ENCODE results near the gene PRPS1.

- TF ChIP-seq SNAI2 (CRISPR knock-in tag; IDR thresholded peaks at IDR 0.05), result no peak
- no peak for TF ChIP-seq RARB (CRISPR knock-in tag; IDR thresholded peaks at IDR 0.05)
- TF ChIP-seq ZNF70 (CRISPR knock-in tag; IDR thresholded peaks at IDR 0.05), result no peak
- TF ChIP-seq ARNTL (CRISPR knock-in tag; IDR thresholded peaks at IDR 0.05; ENCODE audit: borderline replicate concordance, low read depth), result no peak
- no peak for TF ChIP-seq GLIS3 (CRISPR knock-in tag; IDR thresholded peaks at IDR 0.05)
- no peak for TF ChIP-seq PPARA (CRISPR knock-in tag; IDR thresholded peaks at IDR 0.05; ENCODE audit: borderline replicate concordance)
- TF ChIP-seq, protein P1, sequence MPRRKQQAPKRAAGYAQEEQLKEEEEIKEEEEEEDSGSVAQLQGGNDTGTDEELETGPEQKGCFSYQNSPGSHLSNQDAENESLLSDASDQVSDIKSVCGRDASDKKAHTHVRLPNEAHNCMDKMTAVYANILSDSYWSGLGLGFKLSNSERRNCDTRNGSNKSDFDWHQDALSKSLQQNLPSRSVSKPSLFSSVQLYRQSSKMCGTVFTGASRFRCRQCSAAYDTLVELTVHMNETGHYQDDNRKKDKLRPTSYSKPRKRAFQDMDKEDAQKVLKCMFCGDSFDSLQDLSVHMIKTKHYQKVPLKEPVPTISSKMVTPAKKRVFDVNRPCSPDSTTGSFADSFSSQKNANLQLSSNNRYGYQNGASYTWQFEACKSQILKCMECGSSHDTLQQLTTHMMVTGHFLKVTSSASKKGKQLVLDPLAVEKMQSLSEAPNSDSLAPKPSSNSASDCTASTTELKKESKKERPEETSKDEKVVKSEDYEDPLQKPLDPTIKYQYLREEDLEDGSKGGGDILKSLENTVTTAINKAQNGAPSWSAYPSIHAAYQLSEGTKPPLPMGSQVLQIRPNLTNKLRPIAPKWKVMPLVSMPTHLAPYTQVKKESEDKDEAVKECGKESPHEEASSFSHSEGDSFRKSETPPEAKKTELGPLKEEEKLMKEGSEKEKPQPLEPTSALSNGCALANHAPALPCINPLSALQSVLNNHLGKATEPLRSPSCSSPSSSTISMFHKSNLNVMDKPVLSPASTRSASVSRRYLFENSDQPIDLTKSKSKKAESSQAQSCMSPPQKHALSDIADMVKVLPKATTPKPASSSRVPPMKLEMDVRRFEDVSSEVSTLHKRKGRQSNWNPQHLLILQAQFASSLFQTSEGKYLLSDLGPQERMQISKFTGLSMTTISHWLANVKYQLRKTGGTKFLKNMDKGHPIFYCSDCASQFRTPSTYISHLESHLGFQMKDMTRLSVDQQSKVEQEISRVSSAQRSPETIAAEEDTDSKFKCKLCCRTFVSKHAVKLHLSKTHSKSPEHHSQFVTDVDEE (CRISPR knock-in tag; IDR thresholded peaks at IDR 0.05), result no peak
- TF ChIP-seq, protein P2, sequence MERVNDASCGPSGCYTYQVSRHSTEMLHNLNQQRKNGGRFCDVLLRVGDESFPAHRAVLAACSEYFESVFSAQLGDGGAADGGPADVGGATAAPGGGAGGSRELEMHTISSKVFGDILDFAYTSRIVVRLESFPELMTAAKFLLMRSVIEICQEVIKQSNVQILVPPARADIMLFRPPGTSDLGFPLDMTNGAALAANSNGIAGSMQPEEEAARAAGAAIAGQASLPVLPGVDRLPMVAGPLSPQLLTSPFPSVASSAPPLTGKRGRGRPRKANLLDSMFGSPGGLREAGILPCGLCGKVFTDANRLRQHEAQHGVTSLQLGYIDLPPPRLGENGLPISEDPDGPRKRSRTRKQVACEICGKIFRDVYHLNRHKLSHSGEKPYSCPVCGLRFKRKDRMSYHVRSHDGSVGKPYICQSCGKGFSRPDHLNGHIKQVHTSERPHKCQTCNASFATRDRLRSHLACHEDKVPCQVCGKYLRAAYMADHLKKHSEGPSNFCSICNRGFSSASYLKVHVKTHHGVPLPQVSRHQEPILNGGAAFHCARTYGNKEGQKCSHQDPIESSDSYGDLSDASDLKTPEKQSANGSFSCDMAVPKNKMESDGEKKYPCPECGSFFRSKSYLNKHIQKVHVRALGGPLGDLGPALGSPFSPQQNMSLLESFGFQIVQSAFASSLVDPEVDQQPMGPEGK (CRISPR knock-in tag; IDR thresholded peaks at IDR 0.05; ENCODE audit: borderline replicate concordance), result no peak
- no peak for TF ChIP-seq ZFP3 (CRISPR knock-in tag; IDR thresholded peaks at IDR 0.05)
Measured at GRCh38 chrX:107662824-107663223, 34.5 kb downstream of the PRPS1 start.
